ENCODE measurements around the gene FCRL1. TPM values are rescaled to one million over a fixed set of nuclear protein-coding genes. Genes with fewer than 3 reads are reported as not detected.

Gene FCRL1
- total RNA-seq, 1 donor from 2014 or later: 4.2 TPM

DNA sequence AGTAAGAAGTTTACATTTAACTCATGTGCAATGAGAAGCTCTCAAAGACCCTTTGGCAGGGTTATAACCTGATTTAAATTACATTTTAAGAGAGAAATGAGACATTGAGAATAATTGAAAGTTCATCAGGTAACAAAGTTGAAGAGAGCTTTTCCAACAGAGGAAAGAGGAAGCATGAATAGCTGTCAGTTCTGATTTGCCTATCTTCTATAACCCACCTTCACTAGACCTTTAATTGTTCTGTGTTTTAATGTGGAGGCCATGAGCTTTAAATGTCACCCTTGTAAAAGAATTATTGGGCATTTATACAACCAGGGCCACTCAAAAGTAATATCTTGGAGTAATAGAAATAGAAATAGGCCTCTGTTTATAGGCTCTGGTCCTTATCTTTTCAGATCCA is 9.3 kb upstream of the FCRL1 start:
- H3K27me3 ChIP-seq (ENCODE audit: low read depth): no peaks in the 10 kb centered on the region
- no peak for ATAC-seq
- H3K36me3 ChIP-seq: no peaks in the 10 kb centered on the region
- no peak for TF ChIP-seq CTCF (IDR thresholded peaks at IDR 0.05)
- DNase-seq: no peak
- intact Hi-C loops (cut with DNase I): no loop called here
- no peak overlapping the region for H3K4me3 ChIP-seq
- no peaks in the 10 kb centered on the region for H3K4me1 ChIP-seq
- H3K27ac ChIP-seq: no peak overlapping the region
- no peaks in the 10 kb centered on the region for H3K9me3 ChIP-seq

DNA sequence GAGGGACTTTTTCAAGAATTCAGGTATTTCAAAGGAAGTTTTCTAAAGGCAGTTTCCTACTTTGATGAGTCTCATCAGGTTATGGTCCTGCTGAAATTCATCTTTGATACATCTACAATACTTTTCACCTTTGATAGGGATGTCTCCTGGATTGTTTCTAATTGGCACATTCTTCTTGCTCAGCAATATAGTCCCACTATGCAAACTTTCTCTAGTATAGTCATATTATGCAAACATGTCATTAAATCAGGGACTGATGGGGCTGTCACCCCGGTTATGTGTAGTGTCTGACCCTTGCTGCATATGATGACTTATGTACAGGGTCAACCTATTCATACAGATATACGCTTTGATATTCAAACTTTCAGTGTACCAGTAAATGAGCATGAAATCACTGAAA is 379 bp upstream of the FCRL1 start:
- TF ChIP-seq CTCF (IDR thresholded peaks at IDR 0.05): no peak
- no peak overlapping the region for H3K27ac ChIP-seq
- H3K4me1 ChIP-seq: no peaks in the 10 kb centered on the region
- no peaks in the 10 kb centered on the region for H3K36me3 ChIP-seq
- no peak for DNase-seq
- H3K9me3 ChIP-seq: no peaks in the 10 kb centered on the region
- intact Hi-C loops (cut with DNase I): no loop called here
- ATAC-seq: no peak
- H3K27me3 ChIP-seq (ENCODE audit: low read depth): no peaks in the 10 kb centered on the region
- no peak overlapping the region for H3K4me3 ChIP-seq

- Histone ChIP-seq H3K4me3 (no peak overlapping the region), H3K9me3 (peaks cover 2% of the 10 kb centered on the region), H3K27ac (no peak overlapping the region), H3K27me3 (ENCODE audit: low read depth) (no peaks in the 10 kb centered on the region), H3K4me1 (no peaks in the 10 kb centered on the region), H3K36me3 (no peaks in the 10 kb centered on the region)
- no peak for DNase-seq
- ATAC-seq: no peak
- TF ChIP-seq CTCF (IDR thresholded peaks at IDR 0.05): no peak
- intact Hi-C loops (cut with DNase I): no loop called here
These were observed 705 bp downstream of the FCRL1 start for GRCh38 chr1:157819215-157819614.

DNA sequence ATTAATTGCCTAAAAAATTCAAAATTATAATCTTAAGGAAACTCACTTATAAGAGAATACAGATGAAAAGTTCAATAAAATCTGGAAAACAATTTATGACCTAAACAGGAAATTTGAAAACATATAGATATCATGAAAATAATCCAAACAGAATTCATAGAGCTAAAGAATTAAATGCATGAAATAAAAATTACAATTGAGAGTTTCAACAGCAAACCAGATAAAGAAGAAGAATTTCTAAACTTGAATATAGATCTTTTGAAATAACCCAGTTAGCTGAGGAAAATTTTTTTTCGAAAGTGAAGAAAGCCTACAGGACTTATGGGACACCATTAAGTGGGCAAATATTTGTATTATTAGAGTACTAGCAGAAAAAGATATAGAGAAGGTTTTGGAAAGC is 6.7 kb downstream of the FCRL1 start:
- DNase-seq (no peak), ATAC-seq (no peak)
- Histone ChIP-seq H3K36me3 (no peaks in the 10 kb centered on the region), H3K27me3 (ENCODE audit: low read depth) (no peaks in the 10 kb centered on the region), H3K4me1 (no peaks in the 10 kb centered on the region), H3K9me3 (peaks cover 16% of the 10 kb centered on the region), H3K27ac (no peak overlapping the region), H3K4me3 (no peak overlapping the region)
- intact Hi-C loops (cut with DNase I): no loop called here
- no peak for TF ChIP-seq CTCF (IDR thresholded peaks at IDR 0.05)

DNA sequence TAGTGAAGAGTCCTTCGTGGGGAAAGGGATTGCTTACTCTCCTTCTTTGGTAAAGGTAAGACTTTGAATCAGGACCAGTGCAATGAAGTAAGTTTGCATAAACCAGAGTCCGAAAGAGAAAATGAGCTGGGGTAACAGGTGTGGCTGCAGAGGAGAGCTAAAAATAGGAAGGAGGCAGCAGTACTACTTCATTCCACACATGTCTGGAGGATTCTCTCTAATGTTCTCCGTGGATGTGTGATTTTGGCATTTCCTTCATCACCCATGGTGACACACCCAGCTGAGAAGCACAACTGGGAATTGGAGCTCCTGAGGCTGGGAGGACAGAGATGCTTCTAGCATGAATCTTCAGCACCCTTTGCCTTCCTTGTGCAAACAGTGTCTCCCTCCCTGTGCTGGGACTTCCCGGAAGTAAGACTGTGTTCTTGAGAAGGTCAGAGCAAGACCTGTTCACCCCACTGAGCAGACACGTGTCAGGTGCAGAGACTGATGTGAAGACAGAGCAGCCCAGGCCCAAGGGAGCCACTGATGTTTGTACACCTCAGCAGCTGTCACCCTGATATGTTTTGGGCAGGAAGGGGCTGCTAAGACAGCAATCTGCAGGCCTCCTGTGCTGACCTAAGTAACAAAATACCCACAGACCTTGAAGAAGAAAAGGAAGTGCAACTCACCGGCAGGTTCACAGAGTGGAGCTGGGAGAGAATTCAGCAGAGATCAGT is 13.3 kb downstream of the FCRL1 start:
- Histone ChIP-seq H3K27me3 (ENCODE audit: low read depth) (no peaks in the 10 kb centered on the region), H3K9me3 (no peaks in the 10 kb centered on the region), H3K36me3 (no peaks in the 10 kb centered on the region), H3K4me1 (no peaks in the 10 kb centered on the region), H3K27ac (no peak overlapping the region), H3K4me3 (no peak overlapping the region)
- DNase-seq (no peak), ATAC-seq (peak in 1 of 2 donors; percentile 23)
- intact Hi-C loops (cut with DNase I): no loop called here
- TF ChIP-seq CTCF (IDR thresholded peaks at IDR 0.05): no peak

Data from lower lobe of right lung (tissue), 2 donors.